ENCODE data around the gene PAPPA2. TPM values are rescaled to one million over a fixed set of nuclear protein-coding genes. Genes with fewer than 3 reads are reported as not detected.

The PAPPA2 gene
- total and polyA plus RNA-seq, 7 donors: 0.05 to 1.1 (median 0.06) TPM; not detected in 2

- 83 to 93% (median 87%) methylated on average over 2 of the region's 2 CpGs for WGBS, 3 donors
- intact Hi-C loops (cut with DNase I): no loop called here
- H3K36me3 ChIP-seq (ENCODE audit: insufficient read depth in 1 of 2, low read depth in 1 of 2): no peaks in the 10 kb centered on the region
- no peak overlapping the region for H3K27ac ChIP-seq
- ATAC-seq: no peak
- no peaks in the 10 kb centered on the region for H3K9me3 ChIP-seq
- no peak overlapping the region for H3K4me3 ChIP-seq
- TF ChIP-seq CTCF (IDR thresholded peaks at IDR 0.05): no peak
- H3K27me3 ChIP-seq (ENCODE audit: insufficient read depth in 3 of 3, low read length in 2 of 3): no peaks in the 10 kb centered on the region
- DNase-seq: no peak
- H3K4me1 ChIP-seq: peaks cover 18% of the 10 kb centered on the region
Measured at GRCh38 chr1:176699821-176700220, 236.8 kb downstream of the PAPPA2 start.

GRCh38 chr1:176701151-176701866, 238.3 kb downstream of the PAPPA2 start:
- WGBS, 3 donors: 84 to 90% (median 88%) methylated on average over 3 of the region's 3 CpGs
- TF ChIP-seq CTCF (IDR thresholded peaks at IDR 0.05): no peak
- DNase-seq: no peak
- Histone ChIP-seq H3K27me3 (ENCODE audit: insufficient read depth in 3 of 3, low read length in 2 of 3) (no peaks in the 10 kb centered on the region), H3K9me3 (no peaks in the 10 kb centered on the region), H3K4me1 (peaks cover 10% of the 10 kb centered on the region), H3K36me3 (ENCODE audit: insufficient read depth in 1 of 2, low read depth in 1 of 2) (no peaks in the 10 kb centered on the region), H3K27ac (no peak overlapping the region), H3K4me3 (no peak overlapping the region)
- intact Hi-C loops (cut with DNase I): no loop called here
- no peak for ATAC-seq

GRCh38 chr1:176702901-176703300, 239.9 kb downstream of the PAPPA2 start:
- no peaks in the 10 kb centered on the region for H3K9me3 ChIP-seq
- no peak for DNase-seq
- TF ChIP-seq CTCF (IDR thresholded peaks at IDR 0.05): no peak
- 86 to 90% (median 86%) methylated on average over 3 of the region's 3 CpGs for WGBS, 3 donors
- intact Hi-C loops (cut with DNase I): no loop called here
- no peaks in the 10 kb centered on the region for H3K4me1 ChIP-seq
- no peak overlapping the region for H3K27ac ChIP-seq
- no peaks in the 10 kb centered on the region for H3K27me3 ChIP-seq (ENCODE audit: insufficient read depth in 3 of 3, low read length in 2 of 3)
- no peak overlapping the region for H3K4me3 ChIP-seq
- H3K36me3 ChIP-seq (ENCODE audit: insufficient read depth in 1 of 2, low read depth in 1 of 2): no peaks in the 10 kb centered on the region
- no peak for ATAC-seq

- H3K4me1 ChIP-seq: no peaks in the 10 kb centered on the region
- TF ChIP-seq CTCF (IDR thresholded peaks at IDR 0.05): no peak
- WGBS, 3 donors: 49 to 76% (median 74%) methylated on average over 1 of the region's 1 CpG
Measured at GRCh38 chr1:176705585-176705984, 242.6 kb downstream of the PAPPA2 start.

More at GRCh38 chr1:176705585-176705984, 242.6 kb downstream of the PAPPA2 start:
- Histone ChIP-seq H3K27me3 (ENCODE audit: insufficient read depth in 3 of 3, low read length in 2 of 3) (no peaks in the 10 kb centered on the region), H3K27ac (no peak overlapping the region), H3K4me3 (no peak overlapping the region), H3K9me3 (no peaks in the 10 kb centered on the region), H3K36me3 (ENCODE audit: insufficient read depth in 1 of 2, low read depth in 1 of 2) (no peaks in the 10 kb centered on the region)
- DNase-seq (no peak), ATAC-seq (no peak)
- intact Hi-C loops (cut with DNase I): loop anchor here in 1 of 2 donors (5.0 kb wide), 1 partner anchor 1428 kb away; no protein-coding TSS in a partner anchor
